GM19023 (cell line): ENCODE data around the gene ATF7.
"Not testable (repeated sequence)": the region's sequence is repeated elsewhere in the genome, so short reads cannot be mapped to it uniquely, and the experiment has no call there.

Experiments used
- ATAC-seq: cut with Tn5 transposase; IDR thresholded peaks from one replicate; pipeline ENCODE4 v1.9.1; 2021; ENCODE audit warnings: mild to moderate bottlenecking, moderate library complexity; ENCODE audit not compliant: unreplicated experiment

Gene ATF7

DNA sequence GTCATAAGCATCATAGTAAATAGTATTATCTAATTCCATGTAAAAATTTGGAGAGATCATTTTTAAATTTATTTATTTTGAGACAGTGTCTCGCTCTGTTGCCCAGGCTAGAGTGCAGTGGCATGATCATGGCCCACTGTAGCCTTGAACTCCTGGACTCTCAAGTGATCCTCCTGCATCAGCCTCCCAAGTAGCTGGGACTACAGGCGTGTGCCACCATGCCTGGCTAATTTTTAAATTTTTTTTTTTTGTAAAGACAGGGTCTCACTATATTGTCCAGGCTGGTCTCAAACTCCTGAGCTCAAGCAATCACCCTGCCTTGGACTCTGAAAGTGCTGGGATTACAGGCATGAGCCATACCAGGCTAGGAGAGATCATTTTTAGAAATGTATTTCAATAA, 27.2 kb downstream of the ATF7 start:
- ATAC-seq: not testable (repeated sequence)

DNA sequence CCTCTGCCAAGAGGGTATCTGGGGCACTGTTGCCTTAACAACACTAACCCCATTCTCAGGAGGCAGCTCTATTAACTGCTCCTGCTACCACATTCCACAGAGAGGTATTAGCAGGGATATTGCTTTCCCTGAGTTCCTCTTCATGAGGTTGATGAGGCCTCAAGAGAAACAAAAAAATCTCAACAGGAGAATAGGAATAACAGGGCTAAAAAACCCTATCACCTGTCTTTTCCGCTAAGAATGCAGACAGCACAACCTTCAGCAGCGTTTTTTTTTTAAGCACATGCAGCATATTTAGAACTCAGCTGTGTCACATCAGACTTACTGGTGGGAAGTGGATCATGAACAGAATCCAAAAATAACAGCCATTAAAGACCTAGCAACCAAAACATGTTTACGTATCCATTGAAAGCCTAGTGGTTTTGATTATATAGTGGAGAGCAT, 29.2 kb downstream of the ATF7 start:
- no peak for ATAC-seq

DNA sequence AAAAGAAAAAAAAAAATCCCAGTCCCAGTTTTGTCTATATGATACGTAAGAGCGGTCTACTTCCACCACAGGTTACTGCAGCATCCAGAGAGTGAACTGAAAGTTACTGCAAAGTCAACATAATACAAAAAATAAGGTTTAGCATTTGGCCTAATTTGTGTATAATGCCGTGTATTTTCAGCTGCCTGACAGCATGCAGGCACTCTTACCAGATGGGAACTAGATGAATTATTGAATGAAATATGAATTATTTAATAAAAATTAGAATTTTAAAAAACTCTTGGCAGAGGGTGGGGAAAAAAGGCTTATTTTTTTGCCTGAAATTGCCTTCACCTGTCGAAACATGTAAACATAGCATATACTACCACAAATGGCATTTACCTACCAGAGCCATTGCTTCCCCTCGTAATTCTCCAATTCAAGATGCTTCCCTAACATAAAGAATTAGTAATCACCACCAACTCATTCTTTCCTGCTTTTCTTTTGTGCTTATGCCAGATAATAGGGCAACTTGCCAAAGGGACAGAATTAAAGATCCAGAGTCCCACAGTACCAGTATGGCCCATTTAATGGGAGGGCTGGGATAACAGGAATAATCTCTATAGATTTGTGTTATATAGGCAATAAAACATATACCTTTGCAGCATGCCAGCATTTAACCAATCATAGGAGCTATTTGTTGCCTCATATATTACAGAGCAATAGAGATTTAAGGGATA, 31.1 kb downstream of the ATF7 start:
- ATAC-seq: no peak

DNA sequence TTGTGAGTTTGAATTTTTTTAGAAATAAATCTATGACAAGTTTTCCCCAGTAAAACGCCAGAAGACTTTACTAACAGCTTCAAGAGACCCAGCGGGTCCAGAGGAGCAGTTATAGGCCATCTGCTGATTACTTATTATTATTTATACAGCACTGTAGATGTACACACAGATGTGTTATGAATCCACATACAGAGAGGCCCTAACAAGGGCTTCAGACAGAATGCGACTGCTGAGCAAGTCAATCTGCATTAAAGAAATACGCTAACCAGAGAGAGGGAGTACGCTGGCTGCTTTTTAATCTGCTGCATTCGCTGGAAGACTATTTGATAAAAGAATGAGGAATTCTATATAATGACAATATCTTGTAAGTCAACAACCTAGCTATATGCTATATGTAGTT, 32.5 kb downstream of the ATF7 start:
- ATAC-seq: no peak

DNA sequence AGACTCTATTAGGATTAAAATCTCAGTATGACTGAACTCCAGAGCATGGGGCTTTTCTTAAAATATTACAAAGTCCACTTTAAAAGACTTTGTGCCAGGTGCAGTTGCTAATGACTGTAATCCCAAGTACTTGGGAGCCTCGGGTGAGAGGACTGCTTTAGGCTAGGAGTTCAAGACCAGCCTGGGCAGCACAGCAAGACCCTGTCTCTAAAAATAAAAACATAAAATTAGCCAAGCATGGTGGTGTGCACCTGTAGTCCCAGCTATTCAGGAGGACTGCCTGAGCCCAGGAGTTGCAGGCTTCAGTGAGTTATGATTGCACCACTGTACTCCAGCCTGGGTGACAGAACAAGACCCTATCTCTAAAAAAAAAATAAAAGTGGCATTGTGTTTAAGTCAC, 33.2 kb downstream of the ATF7 start:
- ATAC-seq: no peak

DNA sequence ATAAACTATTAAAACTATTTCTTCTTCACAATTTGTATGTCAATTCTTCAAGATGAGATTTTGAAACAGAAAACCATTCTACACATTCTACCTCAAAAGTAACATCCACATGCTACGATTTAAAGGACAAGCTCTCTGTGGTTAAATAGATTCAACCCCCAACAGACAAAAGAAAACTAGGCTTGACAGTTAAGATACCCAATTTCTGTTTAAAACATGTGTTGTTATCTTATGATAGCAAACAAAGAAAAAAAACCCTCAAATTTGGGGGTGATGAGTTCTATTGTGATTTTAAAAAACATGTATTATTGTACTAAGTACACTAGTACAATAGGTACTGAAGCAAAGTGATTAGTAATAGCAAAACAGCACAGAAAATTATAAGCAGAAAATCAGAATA, 33.8 kb downstream of the ATF7 start:
- no peak for ATAC-seq

DNA sequence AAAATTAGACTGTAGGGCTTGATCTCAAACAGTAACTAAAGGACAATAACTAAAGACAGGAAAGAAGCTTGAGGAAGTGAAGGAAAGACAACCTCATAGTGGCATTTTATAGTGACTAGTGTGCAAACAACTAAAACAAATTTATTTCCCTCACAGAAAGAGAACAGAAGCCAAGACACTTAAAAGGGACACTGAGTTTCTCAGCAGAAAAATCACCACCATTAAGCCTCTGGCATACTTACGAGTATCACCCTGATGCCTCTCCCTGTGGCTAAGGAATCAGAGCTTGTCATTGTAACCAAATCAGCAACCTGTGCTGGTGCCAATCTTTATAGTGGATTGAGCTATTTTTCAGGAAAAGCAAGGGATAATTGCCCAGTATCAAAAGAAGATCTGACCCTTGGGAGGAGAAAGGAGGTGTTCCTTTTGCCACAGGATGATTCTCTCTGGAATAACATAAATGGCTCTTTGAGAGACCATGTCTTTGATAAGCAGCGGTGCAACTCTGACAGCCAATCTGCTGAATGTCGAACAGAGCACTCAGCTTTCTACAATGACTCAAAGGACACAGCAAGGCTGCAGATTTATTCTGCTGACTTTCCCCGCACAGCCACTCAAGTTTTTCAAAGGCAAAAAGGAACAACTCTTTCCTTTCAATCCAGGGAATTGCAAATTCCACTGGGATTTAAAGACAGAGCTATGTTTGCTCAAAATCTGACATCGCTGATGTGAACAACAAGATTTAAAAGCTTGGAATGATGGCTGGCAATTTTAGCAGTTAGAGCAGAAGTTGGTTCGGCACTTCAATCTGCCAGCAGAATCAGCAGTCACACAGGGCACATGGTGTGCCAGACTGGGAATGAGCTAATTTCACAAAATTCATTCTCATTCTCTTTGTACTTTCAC, 34.6 kb downstream of the ATF7 start:
- no peak for ATAC-seq

DNA sequence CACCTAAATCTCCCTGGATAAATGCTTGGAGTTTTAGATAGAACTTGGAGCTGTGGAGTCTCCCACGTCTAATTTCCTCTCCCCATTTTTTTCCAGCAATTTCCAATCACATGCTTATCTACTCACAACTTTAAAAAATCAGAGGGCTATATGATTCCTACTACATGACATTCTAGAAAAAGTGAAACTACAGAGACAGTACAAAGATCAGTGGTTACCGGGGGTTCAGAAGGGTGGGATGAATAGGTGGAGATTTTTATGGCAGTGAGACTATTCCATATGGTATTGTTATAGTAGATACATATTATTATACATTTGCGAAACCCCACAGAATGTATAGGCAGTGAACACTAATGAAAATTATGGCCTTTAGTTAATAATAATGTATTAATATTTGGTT, 35.5 kb downstream of the ATF7 start:
- no peak for ATAC-seq

DNA sequence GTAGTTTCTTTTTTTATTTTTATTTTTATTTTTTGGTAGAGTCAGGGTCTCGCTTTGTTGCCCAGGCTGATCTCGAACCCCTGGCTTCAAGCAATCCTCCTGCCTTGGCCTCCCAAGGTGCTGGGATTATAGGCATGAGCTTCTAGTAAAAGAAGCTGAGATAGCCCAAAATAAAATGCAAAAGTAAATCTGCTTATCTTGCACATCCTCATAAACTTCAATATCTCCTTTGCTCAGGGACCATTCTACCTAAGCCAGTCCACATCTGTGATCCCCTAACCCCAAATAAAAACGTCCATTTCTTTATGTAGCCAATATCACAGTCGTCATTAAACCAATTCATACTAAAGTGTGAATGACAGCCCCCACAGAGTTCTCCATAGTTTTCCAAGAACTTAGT, 36.3 kb downstream of the ATF7 start:
- ATAC-seq: no peak

DNA sequence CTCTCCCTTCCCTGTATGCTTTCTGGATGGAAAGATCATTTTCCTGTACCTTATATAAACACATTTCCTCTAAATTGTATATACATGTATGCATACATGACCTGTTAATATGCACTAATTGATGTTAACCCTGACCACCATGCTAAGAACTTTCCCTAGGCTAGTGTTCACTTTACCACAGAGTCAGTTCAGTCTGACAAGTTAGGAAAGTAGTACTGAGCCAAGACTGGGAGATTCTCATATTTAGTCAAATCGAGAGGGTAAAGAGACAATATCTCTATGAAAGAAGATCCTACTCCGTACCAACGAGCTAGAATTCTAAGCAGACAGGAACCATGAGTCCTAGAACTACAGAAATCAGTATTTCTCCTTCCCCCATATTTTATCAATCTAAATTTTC, 36.8 kb downstream of the ATF7 start:
- no peak for ATAC-seq

DNA sequence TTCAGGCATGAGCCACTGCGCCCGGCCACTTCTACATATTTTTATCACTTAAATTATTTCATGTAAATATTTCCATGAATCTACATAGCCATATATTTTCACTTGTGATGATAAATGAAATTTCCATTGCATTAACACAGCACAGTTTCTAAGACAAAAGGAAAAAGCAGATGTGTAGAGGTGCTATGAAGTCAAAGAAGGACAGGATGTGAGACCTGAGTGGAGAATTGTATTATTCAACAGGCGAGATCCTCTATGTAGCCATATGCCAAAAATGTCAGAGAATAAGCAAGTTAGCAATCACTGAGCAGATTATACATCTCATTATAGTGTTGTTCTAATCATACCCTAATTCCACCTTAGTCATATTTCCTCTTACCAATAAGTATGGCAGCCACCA, 38.1 kb downstream of the ATF7 start:
- ATAC-seq: no peak

DNA sequence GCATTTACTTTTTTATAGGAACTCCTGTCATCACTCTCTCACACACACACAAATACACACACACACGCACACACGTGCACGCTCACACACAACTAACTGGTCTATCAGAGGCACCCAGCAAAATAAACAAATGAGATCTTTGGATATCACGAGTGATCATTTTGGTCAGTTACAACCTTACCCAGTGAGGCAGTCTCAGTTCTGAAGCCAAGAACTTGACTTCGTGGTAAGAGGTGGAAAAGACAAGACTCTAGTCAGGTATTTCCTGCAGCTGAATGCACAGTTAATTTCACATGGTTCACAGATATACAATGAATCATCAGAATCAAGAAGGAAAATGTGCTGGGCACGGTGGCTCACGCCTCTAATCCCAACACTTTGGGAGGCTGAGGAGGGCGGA, 39.4 kb downstream of the ATF7 start:
- ATAC-seq: no peak

DNA sequence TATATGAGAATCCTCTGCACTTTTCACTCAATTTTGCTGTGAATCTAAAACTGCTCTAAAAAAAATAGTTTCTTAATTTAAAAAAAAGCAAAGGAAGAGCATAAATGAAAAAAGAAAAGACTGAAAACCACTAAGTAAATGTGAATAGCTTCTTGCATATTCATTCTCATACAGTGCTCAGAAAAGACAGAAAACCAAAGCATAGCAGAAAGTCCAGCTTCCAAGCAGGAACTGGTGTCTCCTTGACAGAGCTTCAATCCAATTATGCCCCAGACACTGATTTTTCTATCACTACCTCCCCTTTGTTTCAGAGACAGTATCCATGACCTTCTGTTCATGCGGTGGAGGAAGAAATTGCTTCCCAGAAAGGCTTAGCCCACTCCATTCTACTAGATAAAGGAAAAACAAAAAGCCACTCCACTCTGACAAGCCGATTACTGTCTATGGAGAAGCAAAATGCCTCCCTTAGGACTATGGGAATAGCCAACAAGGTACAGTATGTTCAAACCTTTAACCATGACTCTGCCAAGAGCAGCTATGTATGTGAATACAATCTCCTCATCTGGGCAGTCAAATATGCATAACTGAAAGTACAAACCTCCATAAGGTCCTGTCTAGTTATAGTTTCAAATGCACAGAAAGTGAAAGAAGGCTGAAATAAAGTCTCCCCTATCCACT, 40.6 kb downstream of the ATF7 start:
- peak; percentile 50 for ATAC-seq

DNA sequence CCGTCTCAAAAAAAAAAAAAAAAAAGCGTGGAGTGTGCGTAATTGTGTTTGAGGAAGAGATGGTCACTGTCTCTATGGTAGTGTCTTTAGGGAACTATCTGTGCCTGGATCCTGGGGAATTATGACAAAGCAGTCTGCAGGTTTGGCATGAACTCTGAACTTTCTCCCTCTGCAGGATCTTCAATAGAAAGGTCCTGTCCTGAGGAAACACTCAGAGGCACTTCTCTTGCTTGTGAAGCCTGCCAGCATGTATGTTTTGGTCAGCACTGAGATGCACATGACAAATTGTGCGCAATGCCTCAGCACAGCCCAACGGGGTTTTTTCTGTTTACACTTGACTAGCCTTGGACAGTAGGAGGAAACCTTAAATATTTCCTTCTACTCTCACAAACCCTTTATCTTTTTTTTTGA, 46.6 kb downstream of the ATF7 start:
- peak; percentile 77 for ATAC-seq

DNA sequence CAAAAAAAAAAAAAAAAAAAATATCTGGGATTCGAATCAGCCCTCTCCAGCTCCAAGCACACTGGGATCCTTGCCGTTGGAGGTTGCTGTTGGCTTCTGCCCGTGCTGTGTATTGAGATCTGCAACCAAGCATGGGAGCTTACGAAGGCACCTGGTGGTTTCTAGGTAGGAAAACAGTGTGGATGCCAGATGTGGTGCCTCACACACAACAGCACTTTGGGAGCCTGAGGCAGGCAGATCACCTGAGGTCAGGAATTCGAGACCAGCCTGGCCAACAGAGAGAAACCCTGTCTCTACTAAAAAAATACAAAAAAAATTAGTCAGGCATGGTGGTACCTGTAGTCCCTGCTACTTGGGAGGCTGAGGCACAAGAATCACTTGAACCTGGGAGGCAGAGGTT, 47.4 kb downstream of the ATF7 start:
- no peak for ATAC-seq

DNA sequence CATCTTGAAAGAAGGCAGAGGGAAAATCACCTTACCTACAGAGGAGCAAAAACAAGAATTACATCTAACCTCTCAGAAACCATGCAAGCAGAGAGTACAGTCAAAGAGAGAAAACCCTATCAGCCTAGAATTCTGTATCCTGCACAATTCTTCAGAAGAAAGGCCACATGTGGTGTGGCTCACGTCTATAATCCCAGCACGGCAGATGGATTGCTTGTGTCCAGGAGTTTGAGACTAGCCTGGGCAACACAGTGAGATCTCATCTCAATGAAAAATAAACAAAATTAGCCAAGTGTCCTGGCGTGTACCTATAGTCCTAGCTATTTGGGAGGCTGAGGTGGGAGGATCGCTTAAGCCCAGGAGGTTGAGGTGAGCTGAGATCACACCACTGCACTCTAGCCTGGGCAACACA, 48.2 kb downstream of the ATF7 start:
- ATAC-seq: no peak

DNA sequence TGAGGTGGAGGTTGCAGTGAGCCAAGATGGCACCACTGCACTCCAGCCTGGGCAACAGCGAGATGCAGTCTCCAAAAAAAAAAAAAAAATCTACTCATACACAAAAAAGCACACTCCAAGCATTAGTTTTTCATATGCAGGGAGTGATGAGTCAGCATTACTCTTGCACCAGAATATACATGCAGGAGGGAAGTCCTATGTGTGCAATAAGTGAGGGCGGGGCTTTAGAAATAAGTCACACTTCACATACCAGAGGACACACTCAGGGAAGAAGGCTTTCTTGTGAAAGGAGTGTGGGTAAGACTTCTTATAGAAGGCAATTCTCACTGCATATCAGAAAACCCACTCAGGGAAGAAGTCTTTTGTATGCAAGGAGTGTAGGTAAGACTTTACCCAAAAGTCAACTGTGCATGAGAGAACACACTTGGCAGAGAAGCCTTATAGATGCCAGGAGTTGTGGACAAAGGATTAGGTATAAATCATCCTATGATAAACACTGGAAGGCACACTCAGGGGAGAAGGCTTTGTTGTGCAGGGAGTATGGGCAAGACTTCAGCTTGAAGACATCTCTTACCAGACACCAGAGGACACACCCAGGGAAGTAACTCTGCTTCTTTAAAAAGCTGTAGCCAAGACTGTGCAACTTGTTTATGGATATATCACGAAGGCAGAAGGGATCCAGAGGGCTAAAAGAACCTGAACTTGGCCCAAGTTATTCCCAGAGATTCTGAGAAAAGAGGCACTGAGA, 50.5 kb downstream of the ATF7 start:
- ATAC-seq: no peak

DNA sequence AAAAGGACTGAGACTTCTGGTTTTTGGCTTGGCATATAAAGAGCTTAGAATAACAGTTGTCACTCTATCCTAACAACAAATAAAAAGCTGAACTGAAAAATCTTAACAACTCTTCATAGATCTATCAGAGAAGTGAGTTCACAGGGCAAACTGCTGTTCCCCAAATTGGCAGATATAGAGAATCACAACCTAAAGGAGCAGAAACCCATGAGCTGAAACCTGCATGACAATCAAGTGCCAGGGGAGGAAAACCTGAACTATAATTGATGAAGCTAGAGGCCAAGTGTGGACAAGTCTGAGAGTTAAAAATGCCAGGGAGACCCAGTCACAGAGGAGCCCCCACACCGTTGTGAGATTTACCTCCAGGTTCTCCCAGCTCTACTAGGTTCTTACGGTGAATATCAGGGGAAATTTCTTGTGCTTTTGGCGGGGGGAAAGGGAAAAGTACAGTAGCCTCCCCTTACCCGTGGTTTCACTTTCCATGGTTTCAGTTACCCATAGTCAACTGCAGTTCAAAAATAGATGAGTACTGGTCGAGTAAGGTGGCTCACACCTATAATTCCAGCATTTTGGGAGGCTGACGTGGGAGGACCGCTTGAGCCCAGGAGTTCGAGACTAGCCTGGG, 53.9 kb downstream of the ATF7 start:
- ATAC-seq: no peak

DNA sequence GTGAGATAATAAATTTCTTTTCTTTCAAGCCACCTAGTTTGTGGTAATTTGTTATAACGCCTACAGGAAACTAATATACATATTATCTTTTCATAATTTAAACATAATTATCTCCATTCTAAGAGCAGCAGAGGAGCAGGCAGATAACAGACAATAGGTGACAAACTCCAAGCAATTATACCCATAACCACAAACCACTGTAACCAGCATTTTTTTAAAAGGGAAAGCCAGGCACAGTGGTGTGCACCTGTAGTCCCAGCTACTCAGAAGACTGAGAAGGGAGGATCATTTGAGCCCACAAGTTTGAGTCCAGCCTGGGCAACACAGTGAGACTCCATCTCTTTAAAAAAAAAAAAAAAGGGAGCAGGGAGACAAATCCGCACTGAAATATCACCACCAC, 54.9 kb downstream of the ATF7 start:
- ATAC-seq: no peak

DNA sequence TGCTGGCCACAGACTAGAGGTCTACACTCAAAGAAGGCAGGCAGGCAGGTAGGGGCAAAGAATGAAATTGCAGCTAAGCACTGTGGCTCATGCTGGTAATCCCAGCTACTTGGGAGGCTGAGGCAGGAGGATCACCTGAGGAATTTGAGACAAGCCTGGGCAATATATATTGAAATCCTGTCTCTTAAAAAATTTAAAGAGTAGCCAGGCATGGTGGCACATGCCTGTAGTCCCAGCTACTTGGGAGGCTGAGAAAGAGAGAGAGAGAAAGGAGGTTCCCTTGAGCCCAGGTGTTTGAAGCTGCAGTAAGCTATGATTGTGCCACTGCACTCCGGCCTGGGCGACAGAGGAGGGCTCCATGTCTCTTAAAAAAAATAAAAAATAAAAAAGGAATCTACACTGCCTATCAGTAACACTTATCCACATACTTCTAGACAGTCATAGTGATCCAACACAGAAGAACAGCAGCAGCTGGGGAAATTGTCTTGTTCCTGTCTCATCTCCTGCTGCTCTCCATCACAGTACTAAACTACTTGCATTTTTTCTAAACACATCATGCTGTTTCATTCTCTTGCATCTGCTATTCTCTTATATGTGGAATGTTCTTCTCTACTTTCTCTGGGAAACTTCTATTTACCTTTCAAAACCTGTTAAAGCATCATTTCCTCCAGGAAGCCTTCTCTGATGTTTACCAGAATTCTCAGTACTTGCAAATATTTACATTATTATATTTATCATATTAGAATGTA, 57.2 kb downstream of the ATF7 start:
- no peak for ATAC-seq
